Suprapubic skin (tissue), 3 donors: ENCODE results near the gene FHL2.

Source experiments
- CTCF ChIP-seq, 2 donors: fragments of 200-600 bp in 1 of 2; fragments of 450-650 bp in 1 of 2; sonication (generic) in 1 of 2; IDR thresholded peaks; one replicate each; pipeline ENCODE4 v1.5.1; 2016 to 2019; ENCODE audit warnings: antibody characterized with exemption in 2 of 2, mild to moderate bottlenecking in 1 of 2, moderate library complexity in 1 of 2
- EP300 ChIP-seq: sonication (generic); formaldehyde crosslinking; IDR thresholded peaks from one replicate; pipeline ENCODE4 v1.6.1; 2017; ENCODE audit warnings: antibody characterized with exemption
- POLR2A ChIP-seq, 2 donors: fragments of 450-650 bp; IDR thresholded peaks; one replicate each; pipeline ENCODE4 v1.6.1; 2017; ENCODE audit warnings: antibody characterized with exemption in 2 of 2, mild to moderate bottlenecking in 2 of 2, moderate library complexity in 2 of 2

DNA sequence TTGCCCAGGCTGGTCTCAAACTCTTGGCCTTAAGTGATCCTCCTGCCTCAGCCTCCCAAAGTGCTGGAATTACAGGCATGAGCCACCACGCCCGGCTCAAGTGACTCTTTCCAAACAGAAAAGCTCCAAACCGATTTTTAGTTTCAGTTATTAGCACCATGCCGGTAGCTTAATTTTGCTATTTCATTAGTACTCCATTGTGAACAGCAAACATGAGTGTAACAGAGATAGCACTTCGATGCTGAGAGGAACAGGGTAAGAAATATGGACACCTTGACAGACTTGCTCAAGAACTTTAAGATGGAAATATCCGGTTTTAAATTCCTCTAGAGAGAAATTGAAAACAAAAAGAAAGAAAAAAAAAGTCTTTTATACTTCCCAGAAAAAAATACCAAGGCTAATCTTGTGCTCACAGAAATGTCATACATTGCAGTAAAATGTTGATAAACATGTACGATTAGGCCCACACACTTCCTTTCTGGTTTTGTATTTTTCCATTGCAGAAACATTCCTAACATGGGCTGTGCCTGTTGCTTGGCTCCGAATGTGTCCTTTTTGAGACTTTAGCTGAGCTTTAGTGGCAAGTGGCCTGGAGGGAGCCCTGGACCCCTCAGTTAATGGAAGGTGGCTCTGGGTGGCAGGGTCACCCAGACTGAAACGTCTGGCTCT is 18.3 kb downstream of the FHL2 start:
- no peak for TF ChIP-seq CTCF (IDR thresholded peaks at IDR 0.05)
- no peak for TF ChIP-seq POLR2A (IDR thresholded peaks at IDR 0.05)
- no peak for TF ChIP-seq EP300
